GM23338 (cell line): ENCODE data around the gene HLA-C. TPM values are rescaled to one million over a fixed set of nuclear protein-coding genes. Genes with fewer than 3 reads are reported as not detected.

Experiments
- ATAC-seq: fragments of 200-7000 bp; cut with Tn5 transposase; 3 replicates; pipeline ENCODE4 v1.9.1; 2020
- DNase-seq: peaks from one replicate; pipeline ENCODE4 v3.0.0-alpha.2; 2015; ENCODE audit warnings: low spot score
- H2AFZ ChIP-seq: fragments of 200-600 bp; sonication (generic); 2 replicates; pipeline ENCODE4 v1.8.0; 2016; ENCODE audit warnings: antibody characterized with exemption, mild to moderate bottlenecking, moderate library complexity
- H3F3A ChIP-seq: fragments of 200-600 bp; sonication (generic); replicated peaks from 2 replicates; pipeline ENCODE4 v1.8.0; 2017; ENCODE audit warnings: antibody characterized with exemption, mixed run types, low read depth
- H3K27ac ChIP-seq: fragments of 200-600 bp; sonication (generic); 2 replicates; pipeline ENCODE4 v1.6.1; 2016; ENCODE audit warnings: low read depth
- H3K27me3 ChIP-seq: fragments of 200-600 bp; sonication (generic); 2 replicates; pipeline ENCODE4 v1.8.0; 2016; ENCODE audit warnings: mild to moderate bottlenecking, mixed run types, moderate library complexity; ENCODE audit not compliant: insufficient read depth
- H3K36me3 ChIP-seq: fragments of 200-600 bp; sonication (generic); 2 replicates; pipeline ENCODE4 v1.8.0; 2016; ENCODE audit warnings: mild to moderate bottlenecking; ENCODE audit not compliant: insufficient read depth
- H3K4me1 ChIP-seq: fragments of 200-600 bp; sonication (generic); 2 replicates; pipeline ENCODE4 v1.8.0; 2016; ENCODE audit warnings: mild to moderate bottlenecking, moderate library complexity; ENCODE audit not compliant: insufficient read depth
- H3K4me2 ChIP-seq: fragments of 200-600 bp; sonication (generic); 2 replicates; pipeline ENCODE4 v1.7.1; 2017; ENCODE audit warnings: mixed run types
- H3K4me3 ChIP-seq: fragments of 200-600 bp; sonication (generic); 2 replicates; pipeline ENCODE4 v1.6.1; 2016; ENCODE audit warnings: mixed run types
- H3K79me2 ChIP-seq: fragments of 200-600 bp; sonication (generic); replicated peaks from 2 replicates; pipeline ENCODE4 v1.8.0; 2017; ENCODE audit warnings: mild to moderate bottlenecking; ENCODE audit not compliant: insufficient read depth
- H3K9me2 ChIP-seq: fragments of 200-600 bp; sonication (generic); 2 replicates; pipeline ENCODE4 v1.8.0; 2017; ENCODE audit not compliant: insufficient read depth
- H4K20me1 ChIP-seq: fragments of 200-600 bp; sonication (generic); replicated peaks from 2 replicates; pipeline ENCODE4 v1.8.0; 2017; ENCODE audit warnings: mild to moderate bottlenecking; ENCODE audit not compliant: insufficient read depth
- H3K27ac Mint-ChIP-seq: 2 replicates; pipeline ENCODE4 v1.8.0; 2020; ENCODE audit warnings: inconsistent platforms, mild to moderate bottlenecking, moderate library complexity, mixed read lengths
- H3K27me3 Mint-ChIP-seq: 3 replicates; pipeline ENCODE4 v1.8.0; 2022; ENCODE audit warnings: low read depth, mild to moderate bottlenecking, moderate library complexity, mixed read lengths, inconsistent platforms; ENCODE audit not compliant: insufficient read depth, poor library complexity
- H3K36me3 Mint-ChIP-seq: 3 replicates; pipeline ENCODE4 v1.8.0; 2021; ENCODE audit warnings: low read depth, mild to moderate bottlenecking, inconsistent platforms, moderate library complexity, mixed read lengths
- H3K4me1 Mint-ChIP-seq: 3 replicates; pipeline ENCODE4 v1.8.0; 2020; ENCODE audit warnings: mild to moderate bottlenecking, inconsistent platforms, mixed read lengths
- H3K4me3 Mint-ChIP-seq: 3 replicates; pipeline ENCODE4 v1.8.0; 2021; ENCODE audit warnings: moderate library complexity, mild to moderate bottlenecking, inconsistent platforms, mixed read lengths
- H3K9me3 Mint-ChIP-seq: 3 replicates; pipeline ENCODE4 v1.8.0; 2020; ENCODE audit warnings: moderate library complexity, mild to moderate bottlenecking, inconsistent platforms, mixed read lengths
- CREB1 ChIP-seq: fragments of 250-450 bp; sonication (Bioruptor Pico); IDR thresholded peaks from 2 replicates; pipeline ENCODE4 v1.5.0; 2020; ENCODE audit warnings: low read depth, mild to moderate bottlenecking, moderate library complexity
- CTCF ChIP-seq, 2 experiments: fragments of 200-600 bp in 1 of 2; sonication (generic) in 1 of 2; conservative IDR thresholded peaks; 2 replicates each; pipeline versions ENCODE4 v1.5.1 to v1.6.1; 2016 to 2017; ENCODE audit warnings: antibody characterized with exemption in 2 of 2, low read depth in 2 of 2, mild to moderate bottlenecking in 2 of 2, moderate library complexity in 1 of 2
- ETS1 ChIP-seq: IDR thresholded peaks from 2 replicates; pipeline ENCODE4 v1.6.1; 2016; ENCODE audit warnings: antibody characterized with exemption
- EZH2 ChIP-seq: fragments of 200-600 bp; sonication (generic); IDR thresholded peaks from one replicate; pipeline ENCODE4 v1.8.0; 2017; ENCODE audit warnings: antibody characterized with exemption, mild to moderate bottlenecking, low read depth; ENCODE audit not compliant: unreplicated experiment
- JUNB ChIP-seq: IDR thresholded peaks from one replicate; pipeline ENCODE4 v1.6.1; 2016; ENCODE audit warnings: antibody characterized with exemption; ENCODE audit not compliant: unreplicated experiment
- NANOG ChIP-seq: IDR thresholded peaks from 2 replicates; pipeline ENCODE4 v1.6.1; 2016; ENCODE audit warnings: antibody characterized with exemption, borderline replicate concordance
- POLR2AphosphoS5 ChIP-seq: IDR thresholded peaks from 2 replicates; pipeline ENCODE4 v1.6.1; 2016; ENCODE audit warnings: antibody characterized with exemption, low read depth
- REST ChIP-seq: IDR thresholded peaks from one replicate; pipeline ENCODE4 v1.6.1; 2018; ENCODE audit warnings: antibody characterized with exemption; ENCODE audit not compliant: unreplicated experiment
- STAT1 ChIP-seq: IDR thresholded peaks from one replicate; pipeline ENCODE4 v1.6.1; 2016; ENCODE audit warnings: antibody characterized with exemption; ENCODE audit not compliant: unreplicated experiment
- ZNF114 ChIP-seq: fragments of 250-450 bp; sonication (Bioruptor Pico); IDR thresholded peaks from 2 replicates; pipeline ENCODE4 v1.5.0; 2020; ENCODE audit warnings: mild to moderate bottlenecking, moderate library complexity
- ZNF331 ChIP-seq: fragments of 250-450 bp; sonication (Bioruptor Pico); IDR thresholded peaks from 2 replicates; pipeline ENCODE4 v1.5.0; 2020; ENCODE audit warnings: low read depth, mild to moderate bottlenecking, moderate library complexity
- ZNF462 ChIP-seq: fragments of 250-450 bp; sonication (Bioruptor Pico); IDR thresholded peaks from 2 replicates; pipeline ENCODE4 v1.5.0; 2020; ENCODE audit warnings: mild to moderate bottlenecking, moderate library complexity
- polyA plus RNA-seq: library from polyadenylated mRNA; unstranded; fragments of >200 nt; fragmentation: Nextera tagmentation; extraction: Ambion mirVana; gene quantifications from 2 replicates; pipeline ENCODE4 v1.2.1, GENCODE V29; 2016
- total RNA-seq: library from RNA; depleted of rRNA; stranded (reverse); fragments of >200 nt; shearing (Covaris generic); gene quantifications from 2 replicates; pipeline ENCODE4 v1.2.3, GENCODE V29; 2014

Gene HLA-C
- total and polyA plus RNA-seq, 2 experiments from 2014 or later: 73.1 to 116 TPM

GRCh38 chr6:31247813-31248212 is 24.1 kb downstream of the HLA-C start:
- peaks cover 10% of the 10 kb centered on the region; the same call in 2 of the 3 replicates for H3K4me1 Mint-ChIP-seq
- TF ChIP-seq ZNF331 (CRISPR knock-in tag) (no peak), ZNF462 (CRISPR knock-in tag) (no peak), ETS1 (no peak), STAT1 (no peak), POLR2AphosphoS5 (no peak), REST (no peak), NANOG (no peak), CTCF (conservative IDR thresholded peaks at IDR 0.05; ENCODE audit: low read depth in 2 of 2) (no peak), JUNB (no peak), EZH2 (no peak), ZNF114 (CRISPR knock-in tag) (no peak), CREB1 (CRISPR knock-in tag) (no peak)

More at GRCh38 chr6:31247813-31248212, 24.1 kb downstream of the HLA-C start:
- Histone ChIP-seq H3K4me3 (no peak overlapping the region), H3K4me2 (no peak overlapping the region), H3K27me3 (no peaks in the 10 kb centered on the region), H3K9me2 (peaks cover 5% of the 10 kb centered on the region; the same call in 1 of the 2 replicates), H3F3A (no peaks in the 10 kb centered on the region), H3K36me3 (no peaks in the 10 kb centered on the region), H2AFZ (no peak overlapping the region), H4K20me1 (no peaks in the 10 kb centered on the region), H3K79me2 (no peaks in the 10 kb centered on the region), H3K27ac (no peak overlapping the region), H3K4me1 (peaks cover 8% of the 10 kb centered on the region; the same call in 1 of the 2 replicates)
- Mint-ChIP-seq H3K27ac (no peak overlapping the region), H3K9me3 (peaks cover 6% of the 10 kb centered on the region; the same call in 1 of the 3 replicates), H3K27me3 (peaks cover 2% of the 10 kb centered on the region), H3K4me3 (no peak overlapping the region), H3K36me3 (no peaks in the 10 kb centered on the region)
- ATAC-seq: no peak
- DNase-seq: no peak
